Left colon (tissue), 2 donors: ENCODE results near the gene FN3K. TPM values are rescaled to one million over a fixed set of nuclear protein-coding genes. Genes with fewer than 3 reads are reported as not detected.
"Not testable (repeated sequence)": the region's sequence is repeated elsewhere in the genome, so short reads cannot be mapped to it uniquely, and the experiment has no call there.

ENCODE experiments used
- ATAC-seq: fragments of 200-7000 bp; cut with Tn5 transposase; one replicate; pipeline ENCODE4 v1.9.1; 2020; ENCODE audit warnings: mild to moderate bottlenecking, moderate library complexity
- DNase-seq, 2 donors: peaks; one replicate each; pipeline ENCODE4 v3.0.0-alpha.2; 2020
- intact Hi-C, 2 donors: fragments of 100-400 bp; cut with DNase I in 1 of 2; cut with micrococcal nuclease in 1 of 2; formaldehyde crosslinking; loops; one replicate each; pipeline versions ENCODE4 v1.11.2 to v1.14.0; 2022; cut with DNase I, micrococcal nuclease
- total RNA-seq, 2 donors: library from RNA; stranded (reverse); fragmentation: NEBNext Ultra II Directional; extraction: Animal tissue kit (Norgen Biotek cat#: 25700); gene quantifications; one replicate each; pipeline ENCODE4 v1.2.1, GENCODE V29; 2021
- donor health status: DM: no; HTN: no; CAD: no.
- donor health status: DM: yes; HTN: yes; CAD: no.

The FN3K gene
- total RNA-seq, 2 donors from 2014 or later: 48.3 to 63.1 TPM

DNA sequence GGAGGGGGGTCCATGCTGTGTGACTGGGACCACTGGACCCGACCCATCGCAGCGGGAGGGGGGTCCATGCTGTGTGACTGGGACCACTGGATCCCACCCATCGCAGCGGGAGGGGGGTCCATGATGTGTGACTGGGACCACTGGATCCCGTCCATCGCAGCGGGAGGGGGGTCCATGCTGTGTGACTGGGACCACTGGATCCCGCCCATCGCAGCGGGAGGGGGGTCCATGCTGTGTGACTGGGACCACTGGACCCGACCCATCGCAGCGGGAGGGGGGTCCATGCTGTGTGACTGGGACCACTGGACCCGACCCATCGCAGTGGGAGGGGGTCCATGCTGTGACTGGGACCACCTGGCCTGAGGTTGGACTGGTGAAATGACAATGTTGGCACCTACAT lies 50.2 kb downstream of the FN3K start:
- ATAC-seq, DNase-seq, intact Hi-C loops: not testable (repeated sequence)

- no peak for DNase-seq
- intact Hi-C loops: no loop called here
- ATAC-seq: no peak
Observed at GRCh38 chr17:82786427-82786826, 51.0 kb downstream of the FN3K start.

DNA sequence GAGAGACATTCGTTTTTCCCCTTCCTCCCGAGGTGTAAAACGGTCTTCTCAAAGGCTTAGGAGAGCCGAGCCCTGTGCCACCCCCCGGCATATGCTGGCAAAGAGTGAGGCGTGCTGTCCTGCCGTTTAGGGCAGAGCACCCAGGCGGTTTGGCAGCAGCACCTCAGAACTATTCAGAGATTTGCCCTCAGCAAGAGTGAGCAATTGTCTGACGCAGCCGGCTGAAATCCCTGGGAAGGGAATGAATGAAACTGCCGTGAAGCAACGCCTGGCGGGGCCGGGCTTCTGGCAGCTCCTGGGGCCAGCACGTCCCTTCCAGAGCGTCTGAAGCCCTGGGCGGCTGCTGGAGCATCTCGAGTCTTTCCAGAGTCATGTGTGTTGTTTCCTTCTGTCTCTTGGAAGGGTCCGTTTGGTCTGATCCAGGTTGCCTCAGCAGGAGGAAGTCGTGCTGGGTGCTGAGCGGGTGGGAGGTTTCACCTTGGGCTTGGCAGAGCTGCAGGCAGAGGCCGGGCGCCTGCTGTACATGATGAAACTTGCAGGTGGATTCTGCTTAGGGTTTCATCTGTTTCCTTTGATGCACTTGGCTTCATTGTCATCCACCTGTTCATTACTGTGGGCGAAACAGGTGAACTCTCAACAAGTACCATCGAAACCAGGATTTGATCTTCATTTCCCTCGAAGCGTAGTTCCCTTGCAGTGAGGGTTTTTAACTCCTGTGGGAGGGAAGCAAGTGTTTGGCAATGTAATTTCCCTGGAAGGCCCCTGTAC lies 51.9 kb downstream of the FN3K start:
- intact Hi-C loops: no loop called here
- ATAC-seq (no peak), DNase-seq (no peak)

- ATAC-seq (no peak), DNase-seq (no peak)
- intact Hi-C loops: no loop called here
Observed at GRCh38 chr17:82788206-82789001, 53.0 kb downstream of the FN3K start.

- intact Hi-C loops: no loop called here
- ATAC-seq: no peak
- no peak for DNase-seq
Observed at GRCh38 chr17:82789051-82789592, 53.7 kb downstream of the FN3K start.

GRCh38 chr17:82789806-82790205 lies 54.4 kb downstream of the FN3K start:
- intact Hi-C loops: no loop called here
- ATAC-seq: no peak
- DNase-seq: no peak

DNA sequence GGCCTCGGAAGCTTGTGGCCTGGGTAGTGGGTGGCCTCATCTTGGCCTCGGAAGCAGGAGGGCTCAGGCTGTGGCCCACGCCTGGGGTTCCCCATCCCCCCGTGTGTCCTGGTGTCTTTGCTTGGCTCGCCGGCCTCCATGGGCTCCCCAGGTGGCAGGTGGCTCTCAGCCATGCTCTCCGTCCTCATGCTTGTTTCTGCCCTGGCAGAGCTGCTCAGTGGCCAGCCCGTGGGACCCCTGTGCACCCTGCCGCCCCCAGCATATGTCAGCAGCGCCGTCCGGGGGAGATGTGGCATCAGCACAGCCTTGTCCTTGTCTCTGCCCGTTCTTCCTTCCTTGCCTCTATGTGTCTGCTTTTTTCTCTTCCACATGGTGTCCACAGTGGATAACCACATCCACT lies 55.0 kb downstream of the FN3K start:
- DNase-seq (no peak), ATAC-seq (no peak)
- intact Hi-C loops: no loop called here

- intact Hi-C loops: no loop called here
- DNase-seq: no peak
- ATAC-seq: no peak
Observed at GRCh38 chr17:82791532-82791931, 56.1 kb downstream of the FN3K start.

DNA sequence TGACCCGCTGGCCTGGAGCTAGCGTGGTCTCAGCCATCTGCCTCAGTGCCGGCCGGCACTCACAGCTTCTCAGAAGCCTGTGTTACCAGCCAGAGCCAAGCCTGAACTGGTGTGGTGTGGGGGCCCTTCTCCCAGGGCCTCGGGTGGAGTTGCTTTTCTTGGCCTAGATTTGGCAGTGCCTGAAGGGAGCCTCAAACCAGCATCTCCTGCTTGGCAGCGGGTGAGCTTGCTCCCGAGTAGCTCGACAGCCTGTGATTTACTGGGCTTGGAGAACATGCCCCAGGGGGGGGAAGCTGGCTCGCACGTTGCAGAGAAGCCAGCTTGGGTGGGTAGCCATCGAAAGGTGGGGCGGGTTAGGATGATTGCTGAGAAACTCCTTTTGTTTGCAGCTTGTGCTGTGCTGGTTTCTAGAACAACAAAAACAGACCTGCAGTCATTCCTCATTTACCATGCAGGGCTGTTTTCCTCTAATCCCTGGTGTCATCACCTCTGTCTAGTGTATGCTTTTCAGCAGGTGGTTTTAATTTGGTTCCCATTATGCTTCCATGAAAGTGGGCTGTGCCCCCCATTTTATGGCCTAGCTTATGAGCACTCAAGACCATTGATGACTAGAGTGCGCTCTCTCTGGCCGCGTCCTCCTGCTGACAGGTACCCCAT lies 58.7 kb downstream of the FN3K start:
- ATAC-seq (no peak), DNase-seq (no peak)
- intact Hi-C loops: no loop called here

DNA sequence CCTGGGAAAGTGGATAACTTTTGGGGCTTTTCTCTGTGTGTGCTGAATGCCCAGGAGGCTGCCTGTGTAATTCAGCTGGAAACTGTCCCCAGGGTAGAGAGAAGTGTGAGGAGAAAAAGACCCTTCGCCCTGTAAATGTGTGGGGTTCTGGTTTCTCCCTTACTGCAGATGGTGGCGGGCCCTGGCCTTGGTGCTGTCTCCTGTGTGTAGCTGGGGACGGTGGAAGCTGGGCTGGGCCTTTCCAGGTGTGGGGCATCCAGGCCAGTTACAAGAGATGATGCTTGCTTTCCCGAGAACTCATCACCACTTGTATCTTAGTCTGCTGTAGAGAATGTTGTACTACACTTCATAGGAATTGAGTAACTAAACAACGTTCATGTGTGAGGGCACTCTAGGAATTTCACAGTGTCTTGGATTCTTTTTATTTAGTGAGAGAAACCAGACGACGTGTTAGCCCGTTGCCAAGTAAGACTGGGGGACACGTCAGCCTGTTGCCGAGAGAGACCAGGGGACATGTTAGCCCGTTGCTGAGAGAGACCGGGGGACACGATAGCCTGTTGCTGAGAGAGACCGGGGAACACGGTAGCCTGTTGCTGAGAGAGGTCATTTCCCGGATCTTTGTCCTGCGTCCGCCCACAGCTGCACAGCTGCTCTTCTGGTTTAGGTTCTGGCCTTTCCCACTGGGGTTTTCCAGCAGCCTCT lies 59.5 kb downstream of the FN3K start:
- intact Hi-C loops: no loop called here
- ATAC-seq: no peak
- no peak for DNase-seq

- intact Hi-C loops: no loop called here
- DNase-seq: peak; percentile 66
- peak; percentile 91 for ATAC-seq
Observed at GRCh38 chr17:82795615-82796014, 60.2 kb downstream of the FN3K start.

DNA sequence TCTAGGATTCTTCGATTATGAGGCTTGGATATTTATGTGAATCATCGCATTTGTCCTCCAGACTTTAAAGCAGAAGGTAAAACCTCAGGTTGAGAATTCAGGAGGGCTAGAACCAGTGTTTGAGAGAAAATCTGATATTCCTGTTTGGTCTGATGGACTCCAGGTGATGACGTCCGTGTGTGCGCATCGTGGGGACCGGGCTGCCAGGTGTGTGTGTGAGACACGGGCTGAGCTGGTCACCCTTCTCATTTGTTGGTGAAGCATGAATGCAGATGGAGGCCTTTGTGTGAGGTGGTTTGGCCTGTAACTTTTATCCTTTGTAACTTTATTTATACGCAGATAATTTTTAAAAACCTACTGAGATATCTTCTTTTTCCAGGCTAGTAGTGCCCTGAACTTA lies 61.6 kb downstream of the FN3K start:
- ATAC-seq (no peak), DNase-seq (no peak)
- intact Hi-C loops: no loop called here

- intact Hi-C loops: no loop called here
- DNase-seq (no peak), ATAC-seq (no peak)
Observed at GRCh38 chr17:82798752-82799151, 63.3 kb downstream of the FN3K start.

GRCh38 chr17:82799591-82799990 lies 64.2 kb downstream of the FN3K start:
- ATAC-seq (peak; percentile 89), DNase-seq (peak; percentile 68 to 69)
- intact Hi-C loops: no loop called here

Other genes starting within 250 kb of the FN3K start
- gene FOXK2, start 215.9 kb upstream of the FN3K start, total RNA-seq: 10 to 100 TPM; 40.4 to 48.7 TPM
- gene WDR45B, start 87.2 kb upstream of the FN3K start, total RNA-seq: 10 to 100 TPM; 67.1 to 77.9 TPM
- 10 to 100 TPM; 29.4 to 29.5 TPM for gene RAB40B, start 36.9 kb upstream of the FN3K start, total RNA-seq
- gene FN3KRP, start 18.9 kb upstream of the FN3K start, total RNA-seq: 10 to 100 TPM; 32.0 to 32.4 TPM
- 10 to 100 TPM; 44.4 to 54.1 TPM for gene TBCD, start 16.4 kb downstream of the FN3K start, total RNA-seq
- gene ZNF750, start 104.4 kb downstream of the FN3K start, total RNA-seq: not detected